Stimulated activated CD8-positive, alpha-beta memory T cell treated with anti-CD3 and anti-CD28 coated beads, Interleukin-12 subunit alpha, Interleukin-12 subunit beta, amount 100 ng/mL, for 4 hours (primary cell): ENCODE results near the gene N4BP3.
A peak's percentile ranks its signal among the peaks of the same experiment; 100 is the strongest.
"Not testable (repeated sequence)": the region's sequence is repeated elsewhere in the genome, so short reads cannot be mapped to it uniquely, and the experiment has no call there.

Source experiments
- DNase-seq: peaks from one replicate; pipeline ENCODE4 v3.0.0-alpha.2; 2020; ENCODE audit warnings: low read depth

Gene N4BP3

DNA sequence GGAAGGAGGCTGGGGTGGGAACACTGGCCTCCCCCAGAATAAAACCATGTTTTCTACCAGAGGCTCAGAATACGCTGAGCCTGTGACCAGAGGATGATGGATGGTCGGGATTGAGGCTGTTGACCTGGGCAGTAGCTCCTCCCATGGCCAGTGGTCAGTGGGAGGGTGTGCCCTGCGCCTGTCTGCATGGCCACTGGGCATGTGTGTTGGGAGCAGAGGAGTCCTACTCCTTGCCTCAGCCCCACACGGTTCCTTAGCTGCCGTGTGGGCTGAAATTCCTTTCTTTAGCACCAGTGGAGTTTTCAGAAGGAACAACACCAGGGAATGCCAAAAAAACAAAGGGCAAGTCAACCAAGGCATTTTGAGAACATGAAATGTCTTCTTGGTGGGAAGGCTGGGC lies 9.0 kb downstream of the N4BP3 start:
- DNase-seq: no peak

DNA sequence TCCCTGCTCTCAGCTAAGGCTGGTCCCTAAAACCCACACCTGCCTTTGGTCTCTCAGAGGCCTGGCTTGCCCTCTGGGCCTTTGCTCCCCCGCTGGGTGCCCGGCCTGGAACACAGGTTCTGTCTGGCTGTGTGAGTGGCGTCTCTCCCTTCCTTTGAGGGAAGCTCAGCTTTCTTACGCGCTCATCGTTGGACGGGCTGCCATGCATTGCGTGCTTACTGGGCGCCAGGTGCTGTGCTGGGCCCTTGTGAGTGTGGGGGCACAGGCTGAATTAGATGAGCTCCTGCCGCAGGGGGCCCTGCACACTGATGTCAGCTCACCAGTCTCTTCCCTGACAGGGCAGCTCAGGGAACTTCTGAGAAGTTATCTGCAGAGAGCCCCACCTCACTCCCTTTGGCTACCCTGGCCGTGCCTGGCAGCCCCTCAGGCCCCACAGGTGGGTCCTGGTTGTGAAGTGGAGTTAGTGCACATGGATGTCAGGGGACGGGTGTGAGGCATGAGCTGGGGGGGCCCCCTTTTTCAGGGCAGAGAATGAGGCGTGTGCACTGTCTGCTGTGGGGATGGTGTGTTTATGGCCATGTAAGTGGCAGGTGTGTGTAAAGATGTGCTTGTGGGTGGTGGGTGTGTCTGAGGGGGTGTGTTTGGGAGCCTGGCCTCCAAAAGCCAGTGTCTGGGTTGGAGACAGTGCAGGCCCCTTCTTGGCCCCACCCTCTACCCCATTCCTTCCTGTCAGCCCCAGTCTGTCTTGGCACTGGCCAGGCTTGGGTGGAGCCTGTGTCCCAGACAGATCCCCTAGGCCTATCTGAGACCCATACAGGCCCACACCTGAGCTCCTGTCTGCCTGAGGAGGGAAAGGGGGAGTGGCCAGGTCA lies 10.0 kb downstream of the N4BP3 start:
- no peak for DNase-seq

DNA sequence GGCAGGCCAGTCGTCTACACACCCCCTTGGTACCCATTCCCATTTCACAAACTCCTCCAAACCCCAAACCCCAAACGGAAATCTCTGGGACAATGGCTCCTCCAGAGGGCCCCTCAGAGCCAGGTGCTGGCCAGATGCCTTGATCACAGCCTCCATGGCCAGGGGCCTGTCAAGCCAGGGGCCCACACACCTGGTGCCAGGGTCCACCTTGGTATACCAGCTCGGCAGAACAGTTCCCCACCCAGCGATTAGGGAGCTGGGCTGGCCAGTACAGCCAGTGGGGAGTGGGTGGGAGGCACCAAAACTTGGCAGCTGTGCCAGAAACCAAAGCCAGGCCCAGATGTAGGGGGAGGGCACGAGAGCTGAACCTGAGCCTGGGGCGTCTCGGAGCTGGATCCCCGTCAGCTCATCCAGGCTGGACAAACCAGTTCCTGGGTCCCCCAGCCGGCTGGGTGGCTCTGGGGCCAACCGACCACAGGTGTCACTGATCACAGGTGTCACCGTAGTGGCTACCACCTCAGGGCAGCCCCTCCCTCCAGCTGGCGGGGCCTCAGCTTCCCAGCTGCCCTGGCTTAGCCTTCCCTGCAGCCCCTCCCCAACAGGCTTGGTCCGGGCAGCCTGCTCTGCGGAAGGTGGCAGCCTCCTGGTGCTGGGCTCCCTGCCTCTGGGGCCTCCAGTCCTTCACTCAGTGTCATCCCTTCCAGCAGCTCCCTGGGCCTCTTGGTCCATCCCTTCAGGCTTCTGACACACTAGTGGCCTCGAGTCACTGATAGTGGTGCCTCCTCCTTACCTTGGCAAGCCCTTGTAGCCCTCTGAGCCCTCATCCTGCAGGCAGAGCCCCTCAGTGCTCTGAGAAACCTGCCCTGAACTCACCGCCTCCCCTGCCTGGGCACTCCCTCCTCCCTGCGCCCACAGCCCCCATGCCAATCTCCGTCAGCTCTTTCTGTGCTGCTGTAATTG lies 10.9 kb downstream of the N4BP3 start:
- no peak for DNase-seq

- DNase-seq: no peak
Measured at GRCh38 chr5:178125253-178125906, 12.0 kb downstream of the N4BP3 start.

DNA sequence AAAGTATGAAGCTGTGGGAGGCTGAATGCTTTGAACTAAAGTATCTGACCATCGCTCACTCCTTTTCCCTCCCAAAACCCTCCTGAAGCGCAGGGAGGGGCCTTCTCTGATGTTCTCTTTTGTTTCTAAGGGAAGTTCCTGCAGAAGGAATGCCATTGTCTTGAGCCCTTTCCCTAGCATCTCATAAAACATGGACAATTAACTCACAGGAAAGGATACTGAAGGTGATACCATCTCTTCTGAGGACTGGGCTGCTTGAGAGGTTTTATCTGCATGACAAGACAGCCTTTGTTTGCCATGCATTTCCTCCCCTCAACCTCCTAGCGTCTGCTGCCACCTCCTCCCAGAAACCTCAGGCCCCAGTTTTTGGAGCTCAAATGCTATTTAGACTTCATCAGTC lies 13.2 kb downstream of the N4BP3 start:
- DNase-seq: no peak

GRCh38 chr5:178127300-178128009 lies 14.1 kb downstream of the N4BP3 start:
- DNase-seq: not testable (repeated sequence)

DNA sequence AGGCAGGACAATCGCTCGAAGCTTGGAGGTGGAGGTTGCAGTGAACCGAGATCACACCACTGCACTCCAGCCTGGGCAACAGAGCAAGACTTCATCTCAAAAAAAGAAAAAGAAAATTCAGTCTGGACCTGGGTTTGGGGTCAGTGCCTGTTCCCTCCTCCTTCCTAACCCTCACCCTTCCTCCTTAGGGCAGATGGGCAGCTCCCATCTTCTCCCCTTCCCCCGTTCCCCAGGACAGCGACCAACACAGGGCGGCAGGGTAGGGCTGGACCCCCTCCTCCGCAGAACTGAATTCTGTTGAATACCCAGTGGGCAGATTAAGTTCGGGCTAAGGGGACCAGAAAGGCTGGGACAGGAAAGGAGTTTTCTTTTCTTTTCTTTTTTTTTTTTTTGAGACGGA lies 16.0 kb downstream of the N4BP3 start:
- no peak for DNase-seq

DNA sequence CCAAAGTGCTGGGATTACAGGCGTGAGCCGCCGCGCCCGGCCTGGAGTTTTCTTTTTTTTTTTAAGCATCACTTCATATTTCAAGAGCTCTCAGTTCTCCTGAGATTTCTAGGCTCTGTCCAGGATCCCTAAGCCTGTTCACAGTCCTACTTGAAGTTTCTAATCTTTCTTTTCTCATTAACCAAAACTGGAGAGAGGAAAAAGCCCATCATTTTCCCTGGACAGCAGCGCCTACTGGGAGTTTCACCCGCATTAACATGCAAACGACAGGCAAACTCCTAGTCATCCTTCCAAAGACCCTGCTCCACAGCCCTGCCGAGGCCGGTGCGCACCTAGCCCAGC lies 16.9 kb downstream of the N4BP3 start:
- DNase-seq: not testable (repeated sequence)

- DNase-seq: peak; percentile 67
Measured at GRCh38 chr5:178130576-178131445, 17.5 kb downstream of the N4BP3 start, which contains the start of gene RMND5B. Gene RMND5B (plus strand): TSS chr5:178131014. CDS start chr5:178138120, 7,106 bp downstream.

DNA sequence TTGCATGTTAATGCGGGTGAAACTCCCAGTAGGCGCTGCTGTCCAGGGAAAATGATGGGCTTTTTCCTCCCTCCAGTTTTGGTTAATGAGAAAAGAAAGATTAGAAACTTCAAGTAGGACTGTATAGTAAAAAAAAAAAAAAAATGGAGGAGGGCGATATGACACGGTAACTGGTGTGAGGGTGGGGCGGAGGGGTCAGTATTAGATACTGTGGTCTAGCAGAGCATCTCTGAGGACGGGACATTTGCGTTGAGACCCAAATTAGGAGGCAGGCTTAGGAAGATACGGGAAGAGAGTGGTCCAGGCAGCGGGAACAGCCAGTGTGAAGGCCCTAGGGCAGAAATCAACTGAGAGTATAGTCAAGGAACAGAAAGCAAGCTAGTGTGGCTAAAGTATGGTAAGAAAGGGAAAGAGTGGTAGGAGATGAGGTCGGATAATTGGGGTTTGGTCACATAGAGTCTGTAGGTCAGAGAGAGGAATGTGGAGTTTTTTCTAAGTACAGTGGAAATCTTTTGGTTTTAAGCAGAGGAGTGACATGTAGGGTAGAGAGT lies 18.2 kb downstream of the N4BP3 start:
- DNase-seq: no peak

GRCh38 chr5:178136990-178137389 lies 23.7 kb downstream of the N4BP3 start:
- DNase-seq: no peak

DNA sequence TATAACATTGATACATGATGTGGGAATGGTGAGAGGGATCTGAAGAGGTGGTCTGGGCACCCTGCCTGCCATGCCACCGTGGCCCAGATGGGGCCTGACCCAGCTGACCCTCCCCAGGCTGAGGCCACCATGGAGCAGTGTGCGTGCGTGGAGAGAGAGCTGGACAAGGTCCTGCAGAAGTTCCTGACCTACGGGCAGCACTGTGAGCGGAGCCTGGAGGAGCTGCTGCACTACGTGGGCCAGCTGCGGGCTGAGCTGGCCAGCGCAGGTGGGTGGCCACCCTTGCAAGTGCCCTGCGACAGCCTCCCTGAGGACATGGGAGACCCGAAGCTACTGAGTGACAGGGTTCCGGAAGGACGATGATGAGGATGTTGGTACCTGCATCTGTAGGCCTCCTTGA lies 24.7 kb downstream of the N4BP3 start:
- DNase-seq: no peak

GRCh38 chr5:178141550-178141949 lies 28.2 kb downstream of the N4BP3 start:
- DNase-seq: no peak

- DNase-seq: no peak
Measured at GRCh38 chr5:178142642-178143041, 29.3 kb downstream of the N4BP3 start.

DNA sequence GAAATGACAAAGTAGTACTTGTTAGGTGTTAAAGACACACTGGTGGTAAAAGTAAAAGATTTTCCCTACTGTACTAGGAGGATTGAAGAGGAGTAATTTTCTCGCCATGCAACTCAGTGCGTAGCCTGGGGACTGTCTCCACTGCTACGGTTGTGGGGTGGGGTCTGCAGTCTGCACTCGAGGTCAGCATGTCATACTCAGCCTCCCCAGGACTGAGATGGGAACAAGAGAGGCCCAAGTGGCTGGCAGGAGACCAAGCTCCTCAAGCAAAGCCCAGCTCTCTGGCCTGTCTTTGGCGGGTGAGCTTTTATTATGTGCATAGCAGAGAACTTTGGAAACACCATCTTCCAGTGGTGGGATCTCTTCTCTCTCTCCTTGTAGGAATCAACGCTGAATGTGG lies 29.9 kb downstream of the N4BP3 start:
- DNase-seq: no peak

GRCh38 chr5:178143901-178144300 lies 30.6 kb downstream of the N4BP3 start:
- DNase-seq: no peak

DNA sequence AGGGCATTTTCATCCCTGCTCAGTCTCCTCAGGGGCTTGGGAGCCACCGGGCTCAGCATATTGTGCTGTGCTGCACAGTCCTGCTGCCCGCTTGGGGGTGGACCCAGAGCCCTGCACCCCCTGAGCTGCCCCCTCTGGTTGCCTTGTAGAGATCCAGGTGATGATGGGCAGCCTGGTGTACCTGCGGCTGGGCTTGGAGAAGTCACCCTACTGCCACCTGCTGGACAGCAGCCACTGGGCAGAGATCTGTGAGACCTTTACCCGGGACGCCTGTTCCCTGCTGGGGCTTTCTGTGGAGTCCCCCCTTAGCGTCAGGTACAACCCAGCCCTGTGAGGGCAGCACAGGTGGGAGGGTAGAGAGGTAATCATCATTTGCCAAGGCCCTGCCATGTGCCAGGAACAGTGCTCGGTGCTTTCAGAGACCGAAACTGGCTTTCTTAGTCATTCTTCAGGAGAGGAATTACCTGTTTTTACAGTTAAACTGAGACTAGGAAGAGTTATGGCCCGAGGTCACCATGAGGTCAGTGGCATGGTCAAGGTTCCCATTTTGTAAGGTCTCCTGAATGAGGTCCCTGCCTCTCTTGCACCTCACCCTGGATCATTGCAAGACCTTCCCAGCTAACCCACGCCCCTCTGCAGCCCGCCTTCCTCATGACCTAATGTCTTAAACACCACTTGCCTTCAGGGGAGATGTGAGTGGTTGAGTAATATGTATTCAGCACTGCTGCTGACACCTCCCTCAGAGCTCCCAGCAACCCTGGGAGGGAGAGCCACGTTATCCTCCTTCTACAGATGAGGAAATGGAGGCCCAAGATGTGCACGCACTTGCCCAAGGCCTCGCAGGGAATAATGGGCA lies 32.9 kb downstream of the N4BP3 start:
- peak; percentile 54 for DNase-seq

DNA sequence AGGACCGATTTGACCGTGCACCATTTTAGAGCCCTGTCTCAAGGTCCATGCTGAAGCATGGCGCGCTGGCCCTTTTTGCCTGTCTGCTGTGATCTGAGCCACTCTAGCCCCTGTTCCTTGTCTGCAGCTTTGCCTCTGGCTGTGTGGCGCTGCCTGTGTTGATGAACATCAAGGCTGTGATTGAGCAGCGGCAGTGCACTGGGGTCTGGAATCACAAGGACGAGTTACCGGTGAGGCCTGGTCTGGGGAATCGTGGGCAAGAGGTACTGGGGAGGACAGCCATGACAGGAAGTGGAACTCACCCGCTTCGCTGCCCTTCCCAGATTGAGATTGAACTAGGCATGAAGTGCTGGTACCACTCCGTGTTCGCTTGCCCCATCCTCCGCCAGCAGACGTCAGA lies 34.1 kb downstream of the N4BP3 start:
- DNase-seq: no peak

GRCh38 chr5:178149199-178149932 lies 36.0 kb downstream of the N4BP3 start:
- DNase-seq: no peak
